RPMI7951 (cell line): ENCODE results near the gene FAM221B. TPM values are rescaled to one million over a fixed set of nuclear protein-coding genes. Genes with fewer than 3 reads are reported as not detected.

Source experiments
- DNase-seq: peaks from one replicate; pipeline ENCODE4 v3.0.0-alpha.2; 2012; ENCODE audit warnings: low read depth
- total RNA-seq: library from RNA; depleted of rRNA; stranded (reverse); fragments of >200 nt; shearing (Covaris generic); gene quantifications from 2 replicates; pipeline ENCODE4 v1.2.3, GENCODE V29; 2014

FAM221B gene
- total RNA-seq, 1 experiment from 2014 or later, result not detected

- DNase-seq, result peak; percentile 91
These were observed 19.4 kb upstream of the FAM221B start for GRCh38 chr9:35847792-35848572.

- DNase-seq, result no peak
These were observed 17.6 kb upstream of the FAM221B start for GRCh38 chr9:35845824-35846771.

- DNase-seq, result peak; percentile 92
These were observed 16.2 kb upstream of the FAM221B start for GRCh38 chr9:35844628-35845270.

GRCh38 chr9:35842795-35843194 is 14.3 kb upstream of the FAM221B start:
- no peak for DNase-seq

GRCh38 chr9:35842020-35842745 is 13.7 kb upstream of the FAM221B start:
- DNase-seq, result no peak

- DNase-seq, result no peak
These were observed 13.0 kb upstream of the FAM221B start for GRCh38 chr9:35841645-35841900.

GRCh38 chr9:35840881-35841644 is 12.5 kb upstream of the FAM221B start:
- DNase-seq, result no peak

GRCh38 chr9:35839926-35840325 is 11.4 kb upstream of the FAM221B start:
- DNase-seq, result no peak

- no peak for DNase-seq
These were observed 8.1 kb upstream of the FAM221B start for GRCh38 chr9:35836595-35836994.

GRCh38 chr9:35835766-35836165 is 7.2 kb upstream of the FAM221B start:
- DNase-seq, result no peak

GRCh38 chr9:35835216-35835632 is 6.7 kb upstream of the FAM221B start:
- DNase-seq, result no peak

GRCh38 chr9:35834260-35835215 is 6.0 kb upstream of the FAM221B start:
- no peak for DNase-seq

- no peak for DNase-seq
These were observed 4.3 kb upstream of the FAM221B start for GRCh38 chr9:35832814-35833213.

GRCh38 chr9:35831040-35831439 is 2.5 kb upstream of the FAM221B start:
- DNase-seq, result no peak

GRCh38 chr9:35829764-35830096 is 1.2 kb upstream of the FAM221B start:
- no peak for DNase-seq

GRCh38 chr9:35829084-35829763 is 692 bp upstream of the FAM221B start, which contains the start of gene TMEM8B:
TMEM8B (plus strand) TSS chr9:35829228; CDS start chr9:35829448, 220 bp downstream.
- DNase-seq, result peak; percentile 86

- peak; percentile 24 for DNase-seq
These were observed 1.0 kb downstream of the FAM221B start for GRCh38 chr9:35827486-35827885.

GRCh38 chr9:35826071-35826701 is 2.3 kb downstream of the FAM221B start:
- peak; percentile 61 for DNase-seq

- DNase-seq, result no peak
These were observed 5.6 kb downstream of the FAM221B start for GRCh38 chr9:35822926-35823325.
